ENCODE results near the gene ASGR1.
"Not testable (repeated sequence)": the region's sequence is repeated elsewhere in the genome, so short reads cannot be mapped to it uniquely, and the experiment has no call there.

The ASGR1 gene

GRCh38 chr17:7190276-7190917 is 11.2 kb upstream of the ASGR1 start:
- DNase-seq (ENCODE audit: low spot score) = no peak

GRCh38 chr17:7186241-7186640 is 7.1 kb upstream of the ASGR1 start:
- no peak for DNase-seq (ENCODE audit: low spot score)

GRCh38 chr17:7184647-7185046 is 5.5 kb upstream of the ASGR1 start:
- no peak for DNase-seq (ENCODE audit: low spot score)

- DNase-seq (ENCODE audit: low spot score) = peak; percentile 33
Observed at GRCh38 chr17:7184091-7184488, 4.9 kb upstream of the ASGR1 start.

- DNase-seq (ENCODE audit: low spot score) = no peak
Observed at GRCh38 chr17:7183433-7184090, 4.4 kb upstream of the ASGR1 start.

- DNase-seq (ENCODE audit: low spot score) = not testable (repeated sequence)
Observed at GRCh38 chr17:7182101-7182500, 2.9 kb upstream of the ASGR1 start.

GRCh38 chr17:7178973-7179316 is 225 bp downstream of the ASGR1 start:
- no peak for DNase-seq (ENCODE audit: low spot score)

GRCh38 chr17:7177954-7178477 is 1.2 kb downstream of the ASGR1 start:
- DNase-seq (ENCODE audit: low spot score) = no peak

- DNase-seq (ENCODE audit: low spot score) = peak; percentile 61
Observed at GRCh38 chr17:7177191-7177953, 1.8 kb downstream of the ASGR1 start.

- no peak for DNase-seq (ENCODE audit: low spot score)
Observed at GRCh38 chr17:7176841-7177190, 2.4 kb downstream of the ASGR1 start.

- DNase-seq (ENCODE audit: low spot score) = no peak
Observed at GRCh38 chr17:7176107-7176840, 2.9 kb downstream of the ASGR1 start.

- DNase-seq (ENCODE audit: low spot score) = no peak
Observed at GRCh38 chr17:7175330-7175733, 3.8 kb downstream of the ASGR1 start.

GRCh38 chr17:7174603-7175326 is 4.4 kb downstream of the ASGR1 start:
- no peak for DNase-seq (ENCODE audit: low spot score)

- no peak for DNase-seq (ENCODE audit: low spot score)
Observed at GRCh38 chr17:7173687-7174602, 5.2 kb downstream of the ASGR1 start.

GRCh38 chr17:7172522-7173191 is 6.5 kb downstream of the ASGR1 start:
- not testable (repeated sequence) for DNase-seq (ENCODE audit: low spot score)

- not testable (repeated sequence) for DNase-seq (ENCODE audit: low spot score)
Observed at GRCh38 chr17:7169565-7169908, 9.6 kb downstream of the ASGR1 start.

GRCh38 chr17:7168841-7169564 is 10.2 kb downstream of the ASGR1 start:
- not testable (repeated sequence) for DNase-seq (ENCODE audit: low spot score)

- DNase-seq (ENCODE audit: low spot score) = no peak
Observed at GRCh38 chr17:7167832-7168231, 11.3 kb downstream of the ASGR1 start.

GRCh38 chr17:7166873-7167272 is 12.3 kb downstream of the ASGR1 start:
- no peak for DNase-seq (ENCODE audit: low spot score)

All from LoVo (cell line).